ENCODE data around the gene SLC2A11.
"Not testable (repeated sequence)": the region's sequence is repeated elsewhere in the genome, so short reads cannot be mapped to it uniquely, and the experiment has no call there.

SLC2A11 gene

GRCh38 chr22:23847991-23848864 is 9.4 kb upstream of the SLC2A11 start:
- Mint-ChIP-seq H3K36me3 (ENCODE audit: low read depth) (no peaks in the 10 kb centered on the region), H3K27ac (no peak overlapping the region), H3K9me3 (no peaks in the 10 kb centered on the region), H3K27me3 (no peaks in the 10 kb centered on the region), H3K4me1 (ENCODE audit: low read depth) (peaks cover 2% of the 10 kb centered on the region), H3K4me3 (no peak overlapping the region)
- no peak for DNase-seq

- peak; percentile 94 for DNase-seq
- no peak overlapping the region for H3K4me3 Mint-ChIP-seq
- no peaks in the 10 kb centered on the region for H3K9me3 Mint-ChIP-seq
- no peak overlapping the region for H3K27ac Mint-ChIP-seq
- peaks cover 2% of the 10 kb centered on the region for H3K4me1 Mint-ChIP-seq (ENCODE audit: low read depth)
- no peaks in the 10 kb centered on the region for H3K36me3 Mint-ChIP-seq (ENCODE audit: low read depth)
- H3K27me3 Mint-ChIP-seq, result no peaks in the 10 kb centered on the region
Observed at GRCh38 chr22:23849009-23850006, 8.4 kb upstream of the SLC2A11 start.

- Mint-ChIP-seq H3K4me1 (ENCODE audit: low read depth) (peaks cover 2% of the 10 kb centered on the region), H3K27me3 (no peaks in the 10 kb centered on the region), H3K4me3 (no peak overlapping the region), H3K36me3 (ENCODE audit: low read depth) (no peaks in the 10 kb centered on the region), H3K9me3 (no peaks in the 10 kb centered on the region), H3K27ac (no peak overlapping the region)
- no peak for DNase-seq
Observed at GRCh38 chr22:23850136-23850611, 7.5 kb upstream of the SLC2A11 start.

- Mint-ChIP-seq H3K36me3 (ENCODE audit: low read depth) (no peaks in the 10 kb centered on the region), H3K9me3 (no peaks in the 10 kb centered on the region), H3K4me3 (peak overlapping the region; percentile 88), H3K27ac (peak overlapping the region; percentile 91), H3K27me3 (no peaks in the 10 kb centered on the region), H3K4me1 (ENCODE audit: low read depth) (peaks cover 26% of the 10 kb centered on the region)
- DNase-seq, result no peak
Observed at GRCh38 chr22:23856721-23857605, 712 bp upstream of the SLC2A11 start.

GRCh38 chr22:23858484-23858815 is 775 bp downstream of the SLC2A11 start:
- H3K36me3 Mint-ChIP-seq (ENCODE audit: low read depth), result no peaks in the 10 kb centered on the region
- H3K4me3 Mint-ChIP-seq, result peak overlapping the region; percentile 88
- no peaks in the 10 kb centered on the region for H3K27me3 Mint-ChIP-seq
- DNase-seq, result no peak
- no peaks in the 10 kb centered on the region for H3K9me3 Mint-ChIP-seq
- H3K4me1 Mint-ChIP-seq (ENCODE audit: low read depth), result peaks cover 27% of the 10 kb centered on the region
- H3K27ac Mint-ChIP-seq, result peak overlapping the region; percentile 91

GRCh38 chr22:23859201-23859600 is 1.5 kb downstream of the SLC2A11 start:
- Mint-ChIP-seq H3K4me1 (ENCODE audit: low read depth) (peaks cover 27% of the 10 kb centered on the region), H3K27me3 (no peaks in the 10 kb centered on the region), H3K9me3 (no peaks in the 10 kb centered on the region), H3K27ac (no peak overlapping the region), H3K4me3 (peak overlapping the region; percentile 88), H3K36me3 (ENCODE audit: low read depth) (no peaks in the 10 kb centered on the region)
- no peak for DNase-seq

GRCh38 chr22:23860187-23860586 is 2.5 kb downstream of the SLC2A11 start:
- H3K36me3 Mint-ChIP-seq (ENCODE audit: low read depth), result not testable (repeated sequence)

GRCh38 chr22:23862103-23862502 is 4.4 kb downstream of the SLC2A11 start:
- H3K4me1 Mint-ChIP-seq (ENCODE audit: low read depth), result peaks cover 18% of the 10 kb centered on the region
- H3K27me3 Mint-ChIP-seq, result no peaks in the 10 kb centered on the region
- peak overlapping the region; percentile 11 for H3K27ac Mint-ChIP-seq
- no peaks in the 10 kb centered on the region for H3K9me3 Mint-ChIP-seq
- no peak overlapping the region for H3K4me3 Mint-ChIP-seq
- no peak for DNase-seq
- H3K36me3 Mint-ChIP-seq (ENCODE audit: low read depth), result no peaks in the 10 kb centered on the region

More at GRCh38 chr22:23860187-23860586, 2.5 kb downstream of the SLC2A11 start:
- H3K27ac Mint-ChIP-seq, H3K27me3 Mint-ChIP-seq, H3K9me3 Mint-ChIP-seq, DNase-seq, H3K4me3 Mint-ChIP-seq: not testable (repeated sequence)
- peaks cover 27% of the 10 kb centered on the region for H3K4me1 Mint-ChIP-seq (ENCODE audit: low read depth)

GRCh38 chr22:23864499-23865154 is 7.0 kb downstream of the SLC2A11 start:
- H3K4me3 Mint-ChIP-seq; H3K4me1 Mint-ChIP-seq (ENCODE audit: low read depth); H3K9me3 Mint-ChIP-seq; H3K27ac Mint-ChIP-seq; H3K27me3 Mint-ChIP-seq; DNase-seq: not testable (repeated sequence)
- peaks cover 19% of the 10 kb centered on the region for H3K36me3 Mint-ChIP-seq (ENCODE audit: low read depth)

GRCh38 chr22:23868580-23868979 is 10.9 kb downstream of the SLC2A11 start:
- Mint-ChIP-seq H3K4me1 (ENCODE audit: low read depth) (no peaks in the 10 kb centered on the region), H3K36me3 (ENCODE audit: low read depth) (peaks cover 29% of the 10 kb centered on the region), H3K4me3 (no peak overlapping the region), H3K27me3 (no peaks in the 10 kb centered on the region), H3K27ac (no peak overlapping the region), H3K9me3 (no peaks in the 10 kb centered on the region)
- no peak for DNase-seq

- H3K27ac Mint-ChIP-seq, result no peak overlapping the region
- no peaks in the 10 kb centered on the region for H3K9me3 Mint-ChIP-seq
- H3K4me3 Mint-ChIP-seq, result no peak overlapping the region
- no peaks in the 10 kb centered on the region for H3K4me1 Mint-ChIP-seq (ENCODE audit: low read depth)
- H3K36me3 Mint-ChIP-seq (ENCODE audit: low read depth), result peaks cover 24% of the 10 kb centered on the region
- no peak for DNase-seq
- no peaks in the 10 kb centered on the region for H3K27me3 Mint-ChIP-seq
Observed at GRCh38 chr22:23874871-23875270, 17.2 kb downstream of the SLC2A11 start.

GRCh38 chr22:23875801-23876200 is 18.1 kb downstream of the SLC2A11 start:
- no peak for DNase-seq
- Mint-ChIP-seq H3K9me3 (no peaks in the 10 kb centered on the region), H3K27ac (no peak overlapping the region), H3K36me3 (ENCODE audit: low read depth) (peaks cover 19% of the 10 kb centered on the region), H3K27me3 (no peaks in the 10 kb centered on the region), H3K4me1 (ENCODE audit: low read depth) (no peaks in the 10 kb centered on the region), H3K4me3 (no peak overlapping the region)

GRCh38 chr22:23877566-23877965 is 19.9 kb downstream of the SLC2A11 start:
- Mint-ChIP-seq H3K36me3 (ENCODE audit: low read depth) (peaks cover 19% of the 10 kb centered on the region), H3K27me3 (no peaks in the 10 kb centered on the region), H3K9me3 (no peaks in the 10 kb centered on the region), H3K4me3 (no peak overlapping the region), H3K27ac (no peak overlapping the region), H3K4me1 (ENCODE audit: low read depth) (no peaks in the 10 kb centered on the region)
- DNase-seq, result no peak
